Sigmoid colon (tissue), 4 donors: ENCODE data around the gene FHOD3.

Source experiments
- CTCF ChIP-seq, 4 experiments: fragments of 450-650 bp in 3 of 4; fragments of 200-600 bp in 1 of 4; IDR thresholded peaks; one replicate each; pipeline ENCODE4 v1.5.1; 2016 to 2019; ENCODE audit warnings: antibody characterized with exemption in 4 of 4, mild to moderate bottlenecking in 3 of 4, moderate library complexity in 2 of 4
- EP300 ChIP-seq, 4 donors: sonication (generic); formaldehyde crosslinking; IDR thresholded peaks; one replicate each; pipeline ENCODE4 v1.6.1; 2017; ENCODE audit warnings: antibody characterized with exemption in 4 of 4
- POLR2A ChIP-seq, 2 donors: fragments of 450-650 bp; IDR thresholded peaks; one replicate each; pipeline ENCODE4 v1.6.1; 2016; ENCODE audit warnings: antibody characterized with exemption in 2 of 2, mild to moderate bottlenecking in 2 of 2, moderate library complexity in 2 of 2
- POLR2AphosphoS5 ChIP-seq, 4 donors: sonication (generic); formaldehyde crosslinking; IDR thresholded peaks; one replicate each; pipeline ENCODE4 v1.6.1; 2017; ENCODE audit warnings: antibody characterized with exemption in 4 of 4

DNA sequence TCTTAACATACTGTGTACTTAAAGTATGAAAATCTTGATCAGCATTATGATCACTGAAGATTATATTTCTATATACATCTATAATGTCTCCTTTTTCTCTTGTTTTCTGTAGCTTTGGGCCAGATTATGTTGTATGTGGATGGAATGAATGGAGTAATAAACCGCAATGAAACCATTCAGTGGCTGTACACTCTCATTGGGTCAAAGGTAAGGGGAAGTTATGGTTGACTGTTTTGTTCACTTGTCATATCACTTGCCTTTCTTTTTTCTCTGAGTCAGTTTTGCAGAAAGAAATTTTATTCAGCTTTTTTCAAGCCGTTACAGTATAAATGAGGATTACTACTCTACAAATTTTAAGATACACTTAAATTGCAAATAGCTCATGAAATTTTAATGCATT, 278.8 kb downstream of the FHOD3 start:
- TF ChIP-seq POLR2A (IDR thresholded peaks at IDR 0.05), result no peak
- TF ChIP-seq CTCF (IDR thresholded peaks at IDR 0.05), result no peak
- TF ChIP-seq POLR2AphosphoS5 (IDR thresholded peaks at IDR 0.05), result no peak
- no peak for TF ChIP-seq EP300 (IDR thresholded peaks at IDR 0.05)
